ENCODE results near the gene MEDAG. TPM values are rescaled to one million over a fixed set of nuclear protein-coding genes. Genes with fewer than 3 reads are reported as not detected.

Gene MEDAG
- total and polyA plus RNA-seq, 8 donors: 0.89 to 57.9 (median 7.5) TPM

DNA sequence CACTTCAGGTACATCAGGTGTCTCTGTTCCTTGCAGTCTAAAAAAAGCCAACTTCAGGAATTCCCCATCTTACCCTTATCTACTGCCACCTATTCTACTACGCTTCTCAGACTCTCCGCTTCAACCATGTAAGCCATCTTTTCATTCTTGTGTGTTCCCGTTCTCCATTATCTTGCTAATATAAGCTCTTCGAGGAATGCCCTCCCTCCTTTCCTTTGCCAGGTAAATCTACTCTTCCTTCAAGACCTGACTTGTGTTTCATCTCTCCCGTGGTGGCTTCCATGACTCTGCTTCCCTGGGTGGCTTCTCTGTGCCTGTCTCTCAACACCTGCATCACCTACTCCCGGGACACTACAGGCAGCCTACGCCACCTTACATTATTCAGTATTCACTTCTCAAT, 42.3 kb upstream of the MEDAG start:
- 85 to 91% (median 86%) methylated on average over 7 of the region's 7 CpGs for WGBS, 5 donors
- Histone ChIP-seq H3K9me3 (no peaks in the 10 kb centered on the region), H3K4me3 (no peak overlapping the region), H3K4me1 (peaks cover 5 to 33% (median 23%) of the 10 kb centered on the region in 4 donors), H3K27ac (peak overlapping the region in 4 of 5 donors; percentile 78 to 83 (median 79)), H3K36me3 (no peaks in the 10 kb centered on the region), H3K27me3 (no peaks in the 10 kb centered on the region)
- TF ChIP-seq POLR2AphosphoS5 (IDR thresholded peaks at IDR 0.05) (no peak), POLR2A (IDR thresholded peaks at IDR 0.05) (no peak), EP300 (IDR thresholded peaks at IDR 0.05) (no peak)
- TF ChIP-seq, protein P1, sequence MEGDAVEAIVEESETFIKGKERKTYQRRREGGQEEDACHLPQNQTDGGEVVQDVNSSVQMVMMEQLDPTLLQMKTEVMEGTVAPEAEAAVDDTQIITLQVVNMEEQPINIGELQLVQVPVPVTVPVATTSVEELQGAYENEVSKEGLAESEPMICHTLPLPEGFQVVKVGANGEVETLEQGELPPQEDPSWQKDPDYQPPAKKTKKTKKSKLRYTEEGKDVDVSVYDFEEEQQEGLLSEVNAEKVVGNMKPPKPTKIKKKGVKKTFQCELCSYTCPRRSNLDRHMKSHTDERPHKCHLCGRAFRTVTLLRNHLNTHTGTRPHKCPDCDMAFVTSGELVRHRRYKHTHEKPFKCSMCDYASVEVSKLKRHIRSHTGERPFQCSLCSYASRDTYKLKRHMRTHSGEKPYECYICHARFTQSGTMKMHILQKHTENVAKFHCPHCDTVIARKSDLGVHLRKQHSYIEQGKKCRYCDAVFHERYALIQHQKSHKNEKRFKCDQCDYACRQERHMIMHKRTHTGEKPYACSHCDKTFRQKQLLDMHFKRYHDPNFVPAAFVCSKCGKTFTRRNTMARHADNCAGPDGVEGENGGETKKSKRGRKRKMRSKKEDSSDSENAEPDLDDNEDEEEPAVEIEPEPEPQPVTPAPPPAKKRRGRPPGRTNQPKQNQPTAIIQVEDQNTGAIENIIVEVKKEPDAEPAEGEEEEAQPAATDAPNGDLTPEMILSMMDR (IDR thresholded peaks at IDR 0.05): no peak
- DNase-seq: no peak
- intact Hi-C loops (cut with DNase I; ENCODE audit: low total_unique reads): loop anchor here (10.0 kb wide), 1 partner anchor 191 kb away; no protein-coding TSS in a partner anchor

DNA sequence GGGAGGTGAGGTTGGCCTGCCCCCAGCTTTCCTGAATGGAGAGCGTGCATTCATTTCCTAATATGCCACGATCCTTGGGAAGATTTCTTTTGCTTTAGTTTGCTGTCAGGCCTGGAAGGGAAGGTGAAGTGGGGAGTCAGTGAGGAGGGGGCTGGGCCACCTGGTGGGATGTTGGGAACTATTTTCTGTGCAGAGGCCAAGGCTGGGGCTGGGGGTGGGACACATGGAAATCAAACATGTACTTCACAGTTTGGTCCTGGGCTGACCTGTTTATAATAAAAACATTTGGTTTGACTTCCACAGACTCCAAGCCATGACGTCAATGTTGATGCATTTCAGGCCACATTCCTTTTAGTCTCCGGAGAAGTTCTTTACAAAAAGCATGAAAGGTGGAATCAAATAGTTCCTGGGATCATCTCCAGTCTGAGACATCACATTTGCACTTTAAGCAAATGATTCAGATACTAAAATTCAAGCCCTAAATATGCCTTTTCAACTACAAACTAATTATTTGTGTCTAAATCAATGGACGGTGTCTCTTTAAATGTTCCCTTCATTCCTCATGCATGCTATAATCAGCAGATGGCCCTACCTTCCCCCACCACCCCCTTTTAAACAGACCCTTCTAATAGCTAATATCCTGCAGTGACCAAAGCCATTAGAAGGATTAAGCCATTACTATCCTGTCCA, 41.5 kb upstream of the MEDAG start:
- intact Hi-C loops (cut with DNase I; ENCODE audit: low total_unique reads): loop anchor here (10.0 kb wide), 1 partner anchor 190 kb away; no protein-coding TSS in a partner anchor
- WGBS, 5 donors: 62 to 81% (median 68%) methylated on average over 5 of the region's 5 CpGs
- Histone ChIP-seq H3K4me1 (peaks cover 5 to 40% (median 28%) of the 10 kb centered on the region in 4 donors), H3K9me3 (no peaks in the 10 kb centered on the region), H3K27ac (peak overlapping the region; percentile 58 to 83 (median 78)), H3K27me3 (no peaks in the 10 kb centered on the region), H3K36me3 (no peaks in the 10 kb centered on the region), H3K4me3 (no peak overlapping the region)
- TF ChIP-seq, protein P1 (IDR thresholded peaks at IDR 0.05): no peak
- DNase-seq: peak in 1 of 2 donors; percentile 85

DNA sequence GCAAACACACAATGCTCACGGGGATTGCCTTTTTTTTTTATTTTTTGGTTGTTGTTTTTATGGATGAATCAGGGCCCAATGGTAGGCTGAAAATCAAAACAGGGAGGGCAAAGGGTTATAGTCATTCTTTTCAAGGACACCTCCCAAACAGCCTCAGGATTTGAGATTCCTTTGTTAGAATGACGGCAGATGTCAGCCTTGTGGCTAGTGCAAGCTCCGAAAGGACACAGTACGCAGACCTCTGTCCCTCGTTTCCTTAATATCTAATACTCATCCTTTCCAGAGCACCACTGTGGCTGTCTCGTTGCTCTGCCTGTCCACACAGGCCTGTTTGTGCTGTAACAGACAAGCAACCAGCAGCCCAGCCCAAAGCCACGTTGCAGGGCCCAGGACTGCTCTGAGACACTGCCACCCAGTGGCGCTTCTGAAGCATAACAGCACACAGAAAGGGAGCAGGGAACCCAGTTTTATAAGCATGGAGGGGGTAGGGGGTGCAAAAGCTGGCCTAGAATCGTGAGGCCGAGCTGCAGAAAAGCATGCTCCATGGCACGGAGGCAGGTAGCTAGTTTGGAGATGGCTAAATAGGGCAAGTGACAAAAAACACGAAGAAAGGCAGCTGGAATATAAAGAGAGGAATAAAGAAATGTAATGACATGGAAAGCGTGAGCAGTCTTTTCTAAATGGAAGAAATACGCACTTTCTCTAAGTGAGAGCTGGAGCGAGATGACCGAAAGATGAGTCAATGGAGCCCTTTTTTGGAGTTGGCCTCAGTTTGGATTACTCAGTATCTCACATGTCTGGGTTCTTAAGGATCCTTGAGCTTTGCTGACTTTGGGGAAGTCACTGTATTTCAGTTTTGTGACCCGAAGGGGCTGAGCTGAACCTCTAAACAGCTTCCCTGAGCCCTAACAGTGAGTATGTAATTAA, 40.7 kb upstream of the MEDAG start:
- H3K4me1 ChIP-seq: peaks cover 5 to 48% (median 35%) of the 10 kb centered on the region in 4 donors
- TF ChIP-seq, protein P1 (IDR thresholded peaks at IDR 0.05): peak in 5 of 7 experiments; percentile 72 to 86 (median 76)
- TF ChIP-seq POLR2AphosphoS5 (IDR thresholded peaks at IDR 0.05) (peak in 1 of 3 donors; percentile 56), EP300 (IDR thresholded peaks at IDR 0.05) (no peak)
- no peaks in the 10 kb centered on the region for H3K9me3 ChIP-seq
- 30 to 35% (median 31%) methylated on average over 17 of the region's 17 CpGs for WGBS, 5 donors
- H3K4me3 ChIP-seq: no peak overlapping the region
- intact Hi-C loops (cut with DNase I; ENCODE audit: low total_unique reads): loop anchor here (10.0 kb wide), 1 partner anchor 189 kb away; no protein-coding TSS in a partner anchor
- peak; percentile 75 to 95 for DNase-seq
- no peaks in the 10 kb centered on the region for H3K36me3 ChIP-seq
- H3K27ac ChIP-seq: peak overlapping the region; percentile 60 to 83 (median 78)
- no peaks in the 10 kb centered on the region for H3K27me3 ChIP-seq

DNA sequence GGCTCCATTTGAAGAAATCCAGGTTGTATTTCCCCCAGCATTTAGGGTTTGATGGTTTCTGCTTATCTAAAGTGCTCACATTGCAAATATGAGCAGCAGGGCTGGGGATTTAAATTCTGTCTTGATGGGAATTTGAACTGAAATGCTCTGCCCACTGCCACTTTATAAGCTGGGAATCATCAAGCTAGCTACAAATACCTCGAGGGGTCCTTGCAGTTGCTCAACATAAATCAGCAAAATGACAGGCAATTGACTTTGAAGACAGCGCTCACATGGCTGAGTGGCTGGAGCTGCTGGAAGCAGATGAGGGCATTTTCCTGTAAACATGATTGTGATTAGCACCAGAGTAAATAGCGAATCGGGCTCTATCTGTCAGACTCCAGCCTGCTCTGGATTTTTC, 39.4 kb upstream of the MEDAG start:
- WGBS, 5 donors: 36 to 54% (median 43%) methylated on average over 4 of the region's 4 CpGs
- TF ChIP-seq POLR2A (IDR thresholded peaks at IDR 0.05) (no peak), POLR2AphosphoS5 (IDR thresholded peaks at IDR 0.05) (no peak), EP300 (IDR thresholded peaks at IDR 0.05) (no peak)
- TF ChIP-seq, protein P1 (IDR thresholded peaks at IDR 0.05): no peak
- Histone ChIP-seq H3K4me1 (peaks cover 5 to 59% (median 36%) of the 10 kb centered on the region in 4 donors), H3K27ac (peak overlapping the region in 3 of 5 donors; percentile 78 to 83 (median 80)), H3K9me3 (no peaks in the 10 kb centered on the region), H3K27me3 (no peaks in the 10 kb centered on the region), H3K36me3 (no peaks in the 10 kb centered on the region), H3K4me3 (no peak overlapping the region)
- no peak for DNase-seq
- intact Hi-C loops (cut with DNase I; ENCODE audit: low total_unique reads): loop anchor here (10.0 kb wide), 1 partner anchor 188 kb away; no protein-coding TSS in a partner anchor
